Naive thymus-derived CD4-positive, alpha-beta T cell (primary cell): ENCODE data around the gene CBFA2T2. TPM values are rescaled to one million over a fixed set of nuclear protein-coding genes. Genes with fewer than 3 reads are reported as not detected.
A peak's percentile ranks its signal among the peaks of the same experiment; 100 is the strongest.

Source experiments
- ATAC-seq: fragments of 150-1000 bp; cut with Tn5 transposase; 2 replicates; pipeline ENCODE4 v1.10.0; 2021; ENCODE audit warnings: mild to moderate bottlenecking, moderate library complexity
- CTCF ChIA-PET: fragments of 350-600 bp; sonication (Branson Sonifier 250); formaldehyde crosslinking; loops from one replicate; lab custom pipeline; 2021; ENCODE audit warnings: antibody characterized with exemption; lab: Charles Lee
- POLR2A ChIA-PET: fragments of 350-600 bp; sonication (Branson Sonifier 250); formaldehyde crosslinking; loops from one replicate; lab custom pipeline; 2021; ENCODE audit warnings: antibody characterized with exemption, inconsistent platforms; lab: Charles Lee
- DNase-seq, 9 donors: peaks; one replicate each; pipeline versions ENCODE4 v3.0.0 to v3.0.0-alpha.2; 2020 to 2022; ENCODE audit warnings: mixed read lengths in 1 of 9
- H3K27ac ChIP-seq: one replicate; pipeline ENCODE4 v1.7.0; 2013; ENCODE audit warnings: mild to moderate bottlenecking, low read depth, low read length, moderate library complexity
- H3K27me3 ChIP-seq, 2 donors: one replicate each; pipeline ENCODE4 v1.7.0; 2013; ENCODE audit warnings: low read length in 2 of 2, mild to moderate bottlenecking in 2 of 2, moderate library complexity in 2 of 2; ENCODE audit not compliant: control insufficient read depth in 2 of 2, insufficient read depth in 2 of 2
- H3K36me3 ChIP-seq, 3 experiments: 1 replicate in 2 of 3; 2 replicates in 1 of 3; pipeline ENCODE4 v1.7.0; 2013; ENCODE audit warnings: low read length in 3 of 3, mild to moderate bottlenecking in 3 of 3, moderate library complexity in 1 of 3; ENCODE audit not compliant: insufficient read depth in 3 of 3, control insufficient read depth in 2 of 3
- H3K4me1 ChIP-seq, 2 donors: one replicate each; pipeline ENCODE4 v1.7.0; 2013; ENCODE audit warnings: low read length in 2 of 2, mild to moderate bottlenecking in 2 of 2, moderate library complexity in 1 of 2; ENCODE audit not compliant: control insufficient read depth in 2 of 2, insufficient read depth in 2 of 2
- H3K4me3 ChIP-seq: 2 replicates; pipeline ENCODE4 v1.7.0; 2013; ENCODE audit warnings: mild to moderate bottlenecking, low read length
- H3K9me3 ChIP-seq, 3 experiments: 1 replicate in 2 of 3; 2 replicates in 1 of 3; pipeline ENCODE4 v1.7.0; 2013; ENCODE audit warnings: low read length in 3 of 3; ENCODE audit not compliant: control insufficient read depth in 2 of 3
- H3K27ac Mint-ChIP-seq, 9 donors: one replicate each; pipeline ENCODE4 v1.8.0; 2020 to 2022; ENCODE audit warnings: mixed read lengths in 9 of 9, mild to moderate bottlenecking in 8 of 9, moderate library complexity in 5 of 9, inconsistent platforms in 2 of 9
- H3K27me3 Mint-ChIP-seq, 5 donors: one replicate each; pipeline ENCODE4 v1.8.0; 2021 to 2022; ENCODE audit warnings: mixed read lengths in 5 of 5, mild to moderate bottlenecking in 1 of 5
- H3K36me3 Mint-ChIP-seq, 5 donors: one replicate each; pipeline ENCODE4 v1.8.0; 2020 to 2022; ENCODE audit warnings: mixed read lengths in 5 of 5, mild to moderate bottlenecking in 3 of 5, inconsistent platforms in 1 of 5
- H3K4me1 Mint-ChIP-seq, 7 donors: one replicate each; pipeline ENCODE4 v1.8.0; 2020 to 2022; ENCODE audit warnings: mixed read lengths in 7 of 7, mild to moderate bottlenecking in 3 of 7, inconsistent platforms in 1 of 7
- H3K4me3 Mint-ChIP-seq, 10 donors: one replicate each; pipeline ENCODE4 v1.8.0; 2020 to 2022; ENCODE audit warnings: mild to moderate bottlenecking in 10 of 10, mixed read lengths in 10 of 10, moderate library complexity in 6 of 10, inconsistent platforms in 2 of 10
- H3K9me3 Mint-ChIP-seq, 11 donors: one replicate each; pipeline ENCODE4 v1.8.0; 2020 to 2022; ENCODE audit warnings: mixed read lengths in 11 of 11, mild to moderate bottlenecking in 4 of 11, inconsistent platforms in 1 of 11, moderate library complexity in 1 of 11
- intact Hi-C, 2 donors: fragments of 100-400 bp; cut with micrococcal nuclease; formaldehyde crosslinking; loops; one replicate each; pipeline ENCODE4 v1.15.1; 2023
- polyA plus RNA-seq, 2 donors: library from polyadenylated mRNA; unstranded; fragments of 300-500 nt; fragmentation: Illumina TruSeq; gene quantifications; one replicate each; pipeline ENCODE4 v1.2.3, GENCODE V29; 2021
- total RNA-seq, 6 experiments: library from RNA in 5 of 6; stranded (reverse) in 5 of 6; gene quantifications; 1 replicate in 5 of 6; 2 replicates in 1 of 6; pipeline ENCODE4 v1.2.3 and lab custom pipeline; 2021 to 2026

The CBFA2T2 gene
- total and polyA plus RNA-seq, 7 experiments from 2014 or later: 13.5 to 37.8 (median 26.8) TPM

GRCh38 chr20:33681288-33681687 is 191.4 kb downstream of the CBFA2T2 start:
- peak overlapping the region in 1 of 10 donors; percentile 72 for H3K4me3 Mint-ChIP-seq
- no peak for ATAC-seq
- no peak for DNase-seq
- no peaks in the 10 kb centered on the region for H3K27me3 ChIP-seq
- H3K27me3 Mint-ChIP-seq: no peaks in the 10 kb centered on the region
- H3K27ac ChIP-seq: no peak overlapping the region
- H3K27ac Mint-ChIP-seq: peak overlapping the region in 2 of 9 donors; percentile 56 to 87
- ChIA-PET POLR2A (interaction anchor here (0.9 to 6.8 kb wide), 3 partner anchors 9 to 33 kb away, joined by 3 to 75 read pairs (median 19); partner anchors contain the start of gene ACTL10), CTCF (interaction anchor here (0.5 to 5.7 kb wide), 4 partner anchors 10 to 414 kb away, joined by 3 to 33 read pairs (median 3); partner anchors contain the start of gene ACTL10)
- H3K36me3 Mint-ChIP-seq: peaks cover 0 to 24% (median 0%) of the 10 kb centered on the region in 5 donors
- H3K9me3 Mint-ChIP-seq: no peaks in the 10 kb centered on the region
- no peaks in the 10 kb centered on the region for H3K9me3 ChIP-seq
- H3K4me3 ChIP-seq: no peak overlapping the region
- H3K4me1 ChIP-seq: peaks cover 13 to 35% of the 10 kb centered on the region in 2 donors
- intact Hi-C loops: no loop called here
- H3K36me3 ChIP-seq: no peaks in the 10 kb centered on the region
- H3K4me1 Mint-ChIP-seq: peaks cover 28 to 76% (median 41%) of the 10 kb centered on the region in 7 donors

DNA sequence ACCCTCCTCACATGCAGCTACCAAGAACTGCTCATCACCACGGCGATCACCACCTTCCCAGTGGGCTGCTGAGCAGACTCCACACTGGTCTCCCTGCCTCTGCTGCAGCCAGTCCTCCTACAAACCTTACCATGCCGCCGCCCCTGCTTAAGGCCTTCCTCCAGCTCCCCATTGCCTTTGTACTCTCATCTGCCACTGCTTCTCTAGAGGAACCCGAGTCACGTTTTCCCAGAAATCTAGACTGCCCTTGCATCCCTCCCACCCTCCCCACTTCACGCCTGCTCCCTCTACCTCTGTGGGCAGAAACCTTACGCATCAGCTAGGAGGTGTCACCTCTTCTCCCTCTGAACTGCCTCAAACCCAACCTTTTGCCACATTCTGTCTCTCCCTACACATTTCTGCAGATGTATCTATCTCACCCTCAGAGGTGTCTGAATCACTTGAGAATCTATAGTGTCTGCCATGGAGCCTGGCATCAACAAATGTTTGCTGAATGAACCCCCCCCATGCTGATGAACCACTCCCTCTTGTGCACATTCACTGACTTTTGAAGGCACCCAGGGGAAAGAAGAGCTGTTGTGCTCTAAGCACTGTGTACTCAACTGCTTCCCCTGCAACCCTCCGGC is 191.9 kb downstream of the CBFA2T2 start:
- Histone ChIP-seq H3K36me3 (no peaks in the 10 kb centered on the region), H3K4me3 (no peak overlapping the region), H3K27me3 (no peaks in the 10 kb centered on the region), H3K27ac (no peak overlapping the region), H3K9me3 (no peaks in the 10 kb centered on the region), H3K4me1 (peaks cover 16 to 38% of the 10 kb centered on the region in 2 donors)
- intact Hi-C loops: no loop called here
- POLR2A ChIA-PET: interaction anchor here (0.6 to 6.8 kb wide), 3 partner anchors 8 to 195 kb away, joined by 4 to 75 read pairs (median 19); partner anchors contain the start of gene ACTL10
- ATAC-seq (no peak), DNase-seq (no peak)
- H3K27me3 Mint-ChIP-seq: no peaks in the 10 kb centered on the region
- H3K4me1 Mint-ChIP-seq: peaks cover 26 to 77% (median 45%) of the 10 kb centered on the region in 7 donors
- H3K27ac Mint-ChIP-seq: peak overlapping the region in 3 of 9 donors; percentile 28 to 87 (median 56)
- CTCF ChIA-PET: interaction anchor here (0.5 to 5.7 kb wide), 3 partner anchors 11 to 413 kb away, joined by 3 to 33 read pairs (median 3); partner anchors contain the start of gene ACTL10
- peak overlapping the region in 2 of 10 donors; percentile 53 to 72 for H3K4me3 Mint-ChIP-seq
- H3K36me3 Mint-ChIP-seq: peaks cover 0 to 24% (median 0%) of the 10 kb centered on the region in 5 donors
- no peaks in the 10 kb centered on the region for H3K9me3 Mint-ChIP-seq

DNA sequence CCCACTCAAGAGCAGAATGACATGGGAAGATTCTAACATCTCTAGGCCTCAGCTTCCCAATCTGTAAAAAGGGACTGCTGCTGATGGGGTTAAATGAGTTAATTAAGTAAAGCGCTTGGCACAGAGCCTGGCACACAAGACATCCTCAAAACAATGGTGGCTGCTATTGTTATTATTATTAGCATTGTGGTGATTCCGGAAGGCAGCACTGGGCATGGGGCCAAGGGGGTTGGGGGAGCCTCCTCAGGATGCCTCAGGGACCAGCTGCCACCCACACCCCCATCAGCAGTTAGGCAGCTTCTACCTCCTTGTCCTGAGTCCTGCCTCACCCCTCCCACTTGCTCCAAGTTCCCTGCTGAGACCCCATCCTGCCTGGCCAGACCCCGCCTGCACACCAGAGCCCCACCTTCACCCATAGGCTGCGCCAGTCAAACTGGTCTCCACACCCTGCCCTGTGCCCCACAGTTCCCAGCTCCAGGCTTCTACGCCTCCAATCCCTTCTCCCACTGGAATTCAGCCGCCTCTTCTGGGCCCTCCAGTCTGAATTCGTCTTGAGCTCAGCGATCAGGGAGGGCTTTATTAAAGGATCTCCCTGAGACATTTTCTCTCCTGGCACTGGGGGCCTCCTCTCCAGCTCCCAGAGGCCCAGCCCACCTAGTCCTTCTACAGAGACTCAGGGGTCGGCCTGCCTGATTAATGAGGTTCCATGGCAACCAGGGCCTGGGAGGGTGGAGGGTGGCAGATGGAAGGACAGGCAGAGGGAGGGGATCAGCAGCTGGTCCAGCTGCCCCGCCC is 194.8 kb downstream of the CBFA2T2 start:
- H3K4me1 ChIP-seq: peaks cover 9 to 29% of the 10 kb centered on the region in 2 donors
- no peaks in the 10 kb centered on the region for H3K36me3 ChIP-seq
- H3K4me3 Mint-ChIP-seq: peak overlapping the region in 9 of 10 donors; percentile 26 to 95 (median 60)
- intact Hi-C loops: loop anchor here in 1 of 2 donors (1.0 kb wide), 2 partner anchors 10 to 309 kb away; partner anchors contain the start of genes NECAB3 and RALY
- H3K4me1 Mint-ChIP-seq: peaks cover 7 to 79% (median 40%) of the 10 kb centered on the region in 7 donors
- ATAC-seq: no peak
- H3K9me3 ChIP-seq: no peaks in the 10 kb centered on the region
- no peaks in the 10 kb centered on the region for H3K27me3 ChIP-seq
- ChIA-PET POLR2A (interaction anchor here (0.7 to 1.9 kb wide), 6 partner anchors 17 to 591 kb away, joined by 3 to 9 read pairs (median 4); partner anchors contain the start of genes ACTL10 and PXMP4), CTCF (interaction anchor here (0.6 to 1.0 kb wide), 3 partner anchors 14 to 33 kb away, joined by 3 to 4 read pairs (median 3); no protein-coding TSS in a partner anchor)
- no peak overlapping the region for H3K27ac ChIP-seq
- no peaks in the 10 kb centered on the region for H3K27me3 Mint-ChIP-seq
- peak overlapping the region in 2 of 9 donors; percentile 51 to 88 for H3K27ac Mint-ChIP-seq
- no peaks in the 10 kb centered on the region for H3K9me3 Mint-ChIP-seq
- H3K36me3 Mint-ChIP-seq: peaks cover 0 to 8% (median 0%) of the 10 kb centered on the region in 5 donors
- H3K4me3 ChIP-seq: no peak overlapping the region
- no peak for DNase-seq

- ChIA-PET CTCF (interaction anchor here (0.6 to 1.0 kb wide), 3 partner anchors 15 to 32 kb away, joined by 3 to 4 read pairs (median 3); no protein-coding TSS in a partner anchor), POLR2A (interaction anchor here (0.7 to 1.9 kb wide), 6 partner anchors 17 to 592 kb away, joined by 3 to 9 read pairs (median 4); partner anchors contain the start of genes ACTL10 and PXMP4)
- peaks cover 11 to 77% (median 42%) of the 10 kb centered on the region in 7 donors for H3K4me1 Mint-ChIP-seq
Measured at GRCh38 chr20:33685328-33686099, 195.6 kb downstream of the CBFA2T2 start.

GRCh38 chr20:33686100-33686983 is 196.4 kb downstream of the CBFA2T2 start, which contains the start of gene E2F1:
Gene E2F1, minus strand, starts transcription at chr20:33686385. Its CDS starts 121 bp downstream, at chr20:33686264.
- no peaks in the 10 kb centered on the region for H3K9me3 Mint-ChIP-seq
- peak; percentile 85 to 98 (median 90) for DNase-seq
- peaks cover 11 to 72% (median 38%) of the 10 kb centered on the region in 7 donors for H3K4me1 Mint-ChIP-seq
- POLR2A ChIA-PET: interaction anchor here (0.7 to 1.9 kb wide), 6 partner anchors 18 to 247 kb away, joined by 3 to 9 read pairs (median 4); partner anchors contain the start of gene ACTL10
- Histone ChIP-seq H3K4me3 (peak within 1 kb of the TSS; percentile 55), H3K9me3 (no peaks in the 10 kb centered on the region), H3K27me3 (no peaks in the 10 kb centered on the region), H3K4me1 (peaks cover 3 to 27% of the 10 kb centered on the region in 2 donors), H3K36me3 (no peaks in the 10 kb centered on the region), H3K27ac (peak within 1 kb of the TSS; percentile 59)
- H3K27ac Mint-ChIP-seq: peak within 1 kb of the TSS; percentile 6 to 95 (median 84)
- peak; percentile 98 for ATAC-seq
- H3K36me3 Mint-ChIP-seq: peaks cover 0 to 5% (median 0%) of the 10 kb centered on the region in 5 donors
- H3K27me3 Mint-ChIP-seq: no peaks in the 10 kb centered on the region
- H3K4me3 Mint-ChIP-seq: peak within 1 kb of the TSS; percentile 74 to 95 (median 84)
- intact Hi-C loops: loop anchor here (1.0 kb wide), 7 partner anchors 12 to 426 kb away; partner anchors contain the start of genes EIF2S2 (in 2 of the 2), PXMP4 (in 2 of the 2), ACTL10 (in 1 of the 2) and CHMP4B (in 1 of the 2)
- CTCF ChIA-PET: interaction anchor here (1.0 to 1.1 kb wide), 3 partner anchors 16 to 22 kb away, joined by 3 to 4 read pairs (median 3); no protein-coding TSS in a partner anchor

More at GRCh38 chr20:33685328-33686099, 195.6 kb downstream of the CBFA2T2 start:
- peak overlapping the region; percentile 55 for H3K4me3 ChIP-seq
- no peaks in the 10 kb centered on the region for H3K9me3 ChIP-seq
- peak overlapping the region in 2 of 9 donors; percentile 51 to 88 for H3K27ac Mint-ChIP-seq
- peak in 3 of 9 donors; percentile 8 to 74 (median 31) for DNase-seq
- peaks cover 3 to 27% of the 10 kb centered on the region in 2 donors for H3K4me1 ChIP-seq
- intact Hi-C loops: loop anchor here (1.0 kb wide), 8 partner anchors 11 to 427 kb away; partner anchors contain the start of genes EIF2S2 (in 2 of the 2), NECAB3 (in 2 of the 2), PXMP4 (in 2 of the 2) and ACTL10 (in 1 of the 2)
- peak; percentile 7 for ATAC-seq
- H3K27me3 Mint-ChIP-seq: no peaks in the 10 kb centered on the region
- H3K4me3 Mint-ChIP-seq: peak overlapping the region; percentile 56 to 95 (median 72)
- H3K27ac ChIP-seq: peak overlapping the region; percentile 42
- no peaks in the 10 kb centered on the region for H3K9me3 Mint-ChIP-seq
- H3K36me3 Mint-ChIP-seq: peaks cover 0 to 8% (median 0%) of the 10 kb centered on the region in 5 donors
- H3K27me3 ChIP-seq: no peaks in the 10 kb centered on the region
- no peaks in the 10 kb centered on the region for H3K36me3 ChIP-seq
